ENCODE measurements around the gene RHOBTB3. TPM values are rescaled to one million over a fixed set of nuclear protein-coding genes. Genes with fewer than 3 reads are reported as not detected.
"Not testable (repeated sequence)": the region's sequence is repeated elsewhere in the genome, so short reads cannot be mapped to it uniquely, and the experiment has no call there.

RHOBTB3 gene
- total RNA-seq, 4 donors from 2014 or later: 55.6 to 216 (median 135) TPM

- H3K36me3 ChIP-seq: no peaks in the 10 kb centered on the region
- WGBS, 2 donors (ENCODE audit: low coverage in 1 of 2): 6 to 9% methylated on average over 10 of the region's 10 CpGs
- ATAC-seq: peak; percentile 96
- H3K4me1 ChIP-seq: peaks cover 3 to 63% (median 41%) of the 10 kb centered on the region in 3 donors
- TF ChIP-seq EP300 (IDR thresholded peaks at IDR 0.05): no peak
- no peak for TF ChIP-seq POLR2AphosphoS5 (IDR thresholded peaks at IDR 0.05)
- H3K4me3 ChIP-seq: peak overlapping the region in 1 of 2 donors; percentile 4
- H3K27ac ChIP-seq: peak overlapping the region; percentile 58 to 83 (median 79)
- H3K27me3 ChIP-seq: no peaks in the 10 kb centered on the region
- H3K9me3 ChIP-seq: peaks cover 0 to 6% (median 0%) of the 10 kb centered on the region in 3 donors
Measured at GRCh38 chr5:95808686-95809413, 77.7 kb downstream of the RHOBTB3 start.

- no peak overlapping the region for H3K4me3 ChIP-seq
- ATAC-seq: peak; percentile 48
- no peaks in the 10 kb centered on the region for H3K27me3 ChIP-seq
- no peak for TF ChIP-seq EP300 (IDR thresholded peaks at IDR 0.05)
- no peak for TF ChIP-seq CTCF (IDR thresholded peaks at IDR 0.05)
- H3K9me3 ChIP-seq: peaks cover 0 to 6% (median 0%) of the 10 kb centered on the region in 3 donors
- H3K36me3 ChIP-seq: peaks cover 0 to 4% of the 10 kb centered on the region in 2 donors
- H3K4me1 ChIP-seq: peaks cover 3 to 63% (median 41%) of the 10 kb centered on the region in 3 donors
- H3K27ac ChIP-seq: peak overlapping the region; percentile 58 to 83 (median 79)
- WGBS, 2 donors (ENCODE audit: low coverage in 1 of 2): 20 to 27% methylated on average over 2 of the region's 2 CpGs
Measured at GRCh38 chr5:95809414-95809960, 78.4 kb downstream of the RHOBTB3 start.

- Histone ChIP-seq H3K27me3 (no peaks in the 10 kb centered on the region), H3K4me3 (no peak overlapping the region), H3K9me3 (no peaks in the 10 kb centered on the region), H3K36me3 (peaks cover 0 to 15% of the 10 kb centered on the region in 2 donors), H3K4me1 (peaks cover 3 to 63% (median 41%) of the 10 kb centered on the region in 3 donors), H3K27ac (peak overlapping the region in 3 of 4 donors; percentile 78 to 83 (median 80))
- ATAC-seq: no peak
- 33 to 38% methylated on average over 5 of the region's 5 CpGs for WGBS, 2 donors (ENCODE audit: low coverage in 1 of 2)
- no peak for TF ChIP-seq POLR2AphosphoS5 (IDR thresholded peaks at IDR 0.05)
- TF ChIP-seq POLR2A (IDR thresholded peaks at IDR 0.05): no peak
- TF ChIP-seq EP300 (IDR thresholded peaks at IDR 0.05): no peak
- no peak for TF ChIP-seq CTCF (IDR thresholded peaks at IDR 0.05)
Measured at GRCh38 chr5:95810305-95811125, 79.4 kb downstream of the RHOBTB3 start.

- peaks cover 0 to 20% of the 10 kb centered on the region in 2 donors for H3K36me3 ChIP-seq
- ATAC-seq, H3K27me3 ChIP-seq, H3K4me3 ChIP-seq, H3K9me3 ChIP-seq: not testable (repeated sequence)
- WGBS, 2 donors (ENCODE audit: low coverage in 1 of 2): 68% methylated on average over 5 of the region's 6 CpGs; no CpG with 5 or more reads in 1 of the 2 donors
- peak overlapping the region in 2 of 4 donors; percentile 78 to 80 for H3K27ac ChIP-seq
- peaks cover 3 to 63% (median 41%) of the 10 kb centered on the region in 3 donors for H3K4me1 ChIP-seq
Measured at GRCh38 chr5:95811126-95811423, 79.9 kb downstream of the RHOBTB3 start.

GRCh38 chr5:95811461-95812073, 80.4 kb downstream of the RHOBTB3 start:
- not testable (repeated sequence) for H3K4me3 ChIP-seq, ATAC-seq, H3K27me3 ChIP-seq, H3K9me3 ChIP-seq
- WGBS, 2 donors (ENCODE audit: low coverage in 1 of 2): 76 to 100% methylated on average over 2 to 12 of the region's 13 CpGs
- peak overlapping the region in 3 of 4 donors; percentile 67 to 80 (median 78) for H3K27ac ChIP-seq
- H3K4me1 ChIP-seq: peaks cover 3 to 63% (median 41%) of the 10 kb centered on the region in 3 donors
- H3K36me3 ChIP-seq: peaks cover 0 to 25% of the 10 kb centered on the region in 2 donors

GRCh38 chr5:95812074-95812471, 80.9 kb downstream of the RHOBTB3 start:
- Histone ChIP-seq H3K9me3 (no peaks in the 10 kb centered on the region), H3K4me3 (no peak overlapping the region), H3K27ac (peak overlapping the region in 3 of 4 donors; percentile 64 to 78 (median 67)), H3K4me1 (peaks cover 3 to 68% (median 41%) of the 10 kb centered on the region in 3 donors), H3K27me3 (no peaks in the 10 kb centered on the region), H3K36me3 (peaks cover 0 to 30% of the 10 kb centered on the region in 2 donors)
- peak; percentile 35 for ATAC-seq
- 0 to 30% methylated on average over 2 to 4 of the region's 6 CpGs for WGBS, 2 donors (ENCODE audit: low coverage in 1 of 2)
- TF ChIP-seq EP300 (IDR thresholded peaks at IDR 0.05) (no peak), CTCF (IDR thresholded peaks at IDR 0.05) (no peak), POLR2A (IDR thresholded peaks at IDR 0.05) (no peak)

- WGBS, 2 donors (ENCODE audit: low coverage in 1 of 2): 95 to 100% methylated on average over 3 to 5 of the region's 8 CpGs
- H3K36me3 ChIP-seq: peaks cover 0 to 35% of the 10 kb centered on the region in 2 donors
- H3K4me1 ChIP-seq: peaks cover 3 to 70% (median 38%) of the 10 kb centered on the region in 3 donors
- not testable (repeated sequence) for H3K27me3 ChIP-seq, H3K9me3 ChIP-seq, ATAC-seq, H3K4me3 ChIP-seq
- H3K27ac ChIP-seq: peak overlapping the region in 2 of 4 donors; percentile 2 to 78
Measured at GRCh38 chr5:95813035-95813434, 81.9 kb downstream of the RHOBTB3 start.
